Mammary epithelial cell (primary cell): ENCODE measurements around the gene TSC1.

Experiments
- CTCF ChIP-seq, 2 donors: IDR thresholded peaks in 1 of 2; conservative IDR thresholded peaks in 1 of 2; 2 replicates each; pipeline ENCODE4 v1.5.1; 2011 to 2012; ENCODE audit warnings: inconsistent platforms in 2 of 2, low read length in 2 of 2, mild to moderate bottlenecking in 2 of 2, control low read depth in 1 of 2, low read depth in 1 of 2; ENCODE audit not compliant: insufficient read depth in 1 of 2; ENCODE audit errors: extremely low read depth in 1 of 2
- EZH2 ChIP-seq: IDR thresholded peaks from 2 replicates; pipeline ENCODE4 v1.6.1; 2012; ENCODE audit warnings: low read length, inconsistent platforms, borderline replicate concordance

GRCh38 chr9:132912131-132912530, 32.3 kb downstream of the TSC1 start:
- TF ChIP-seq CTCF (conservative IDR thresholded peaks at IDR 0.05 in 1 of 2, IDR thresholded peaks at IDR 0.05 in 1 of 2; ENCODE audit: extremely low read depth in 1 of 2, insufficient read depth in 1 of 2, low read depth in 1 of 2, low read length in 2 of 2): no peak
- TF ChIP-seq EZH2: no peak
